Measurements from ENCODE around the gene OR6B2. TPM values are rescaled to one million over a fixed set of nuclear protein-coding genes. Genes with fewer than 3 reads are reported as not detected.

Gene OR6B2
- total RNA-seq (2013), result not detected
- polyA plus RNA-seq (not detected), polyA minus RNA-seq (not detected in 2 replicates), total RNA-seq (0 to 0.12 (median 0) reads per million in 11 experiments)

- H3K4me1 Mint-ChIP-seq, result no peaks in the 10 kb centered on the region
Measured at GRCh38 chr2:240030379-240031094, at the start of gene OR6B2. OR6B2 (minus strand) TSS chr2:240030429; CDS start chr2:240030429, 0 bp downstream.

GRCh38 chr2:240078631-240079030, 48.4 kb upstream of the OR6B2 start:
- Histone ChIP-seq H2AFZ (ENCODE audit: insufficient read depth, low read depth, low read length, poor library complexity, severe bottlenecking) (no peak overlapping the region), H3K4me2 (replicated peaks; ENCODE audit: extremely low read depth, low read length, poor library complexity, severe bottlenecking) (no peak overlapping the region), H3K79me2 (ENCODE audit: insufficient read depth, low read length) (no peaks in the 10 kb centered on the region), H4K20me1 (ENCODE audit: insufficient read depth, low read length) (no peaks in the 10 kb centered on the region), H3K9ac (ENCODE audit: insufficient read depth, low read length, poor library complexity, severe bottlenecking) (no peak overlapping the region), H3K27me3 (ENCODE audit: control insufficient read depth in 2 of 2, insufficient read depth in 2 of 2, low read length in 2 of 2) (peaks cover 0 to 3% of the 10 kb centered on the region in 2 donors), H3K9me3 (replicated peaks in 1 of 2; ENCODE audit: control insufficient read depth in 1 of 2, insufficient read depth in 1 of 2, low read length in 2 of 2) (peaks cover 0 to 5% of the 10 kb centered on the region in 2 donors), H3K4me1 (ENCODE audit: control insufficient read depth in 1 of 2, insufficient read depth in 2 of 2, low read length in 2 of 2) (no peaks in the 10 kb centered on the region), H3K36me3 (replicated peaks in 1 of 2; ENCODE audit: control insufficient read depth in 1 of 2, insufficient read depth in 2 of 2, low read length in 2 of 2) (no peaks in the 10 kb centered on the region), H3K4me3 (replicated peaks in 1 of 3; ENCODE audit: low read depth in 2 of 3, low read length in 3 of 3) (no peak overlapping the region), H3K27ac (ENCODE audit: low read depth in 1 of 2, low read length in 2 of 2) (no peak overlapping the region)
- Mint-ChIP-seq H3K36me3 (no peaks in the 10 kb centered on the region), H3K4me3 (no peak overlapping the region), H3K4me1 (no peaks in the 10 kb centered on the region), H3K9me3 (peaks cover 3 to 20% (median 12%) of the 10 kb centered on the region in 7 donors), H3K27me3 (ENCODE audit: low read depth in 3 of 3) (peaks cover 5 to 13% (median 6%) of the 10 kb centered on the region in 3 donors), H3K27ac (no peak overlapping the region)
- intact Hi-C loops (cut with micrococcal nuclease), result no loop called here
- no peak for TF ChIP-seq CTCF (IDR thresholded peaks at IDR 0.05)
- WGBS (ENCODE audit: insufficient coverage), result no CpG with 5 or more reads among the region's 2 CpGs
- DNase-seq, result no peak

More at GRCh38 chr2:240030379-240031094, at the start of gene OR6B2:
- intact Hi-C loops (cut with micrococcal nuclease), result no loop called here
- H3K9ac ChIP-seq (ENCODE audit: insufficient read depth, low read length, poor library complexity, severe bottlenecking), result no peak within 1 kb of the TSS
- no peak within 1 kb of the TSS for H3K27ac ChIP-seq (ENCODE audit: low read depth in 1 of 2, low read length in 2 of 2)
- H4K20me1 ChIP-seq (ENCODE audit: insufficient read depth, low read length), result no peaks in the 10 kb centered on the region
- no peaks in the 10 kb centered on the region for H3K9me3 ChIP-seq (replicated peaks in 1 of 2; ENCODE audit: control insufficient read depth in 1 of 2, insufficient read depth in 1 of 2, low read length in 2 of 2)
- no peak for TF ChIP-seq CTCF (IDR thresholded peaks at IDR 0.05)
- Mint-ChIP-seq H3K9me3 (peaks cover 0 to 2% (median 0%) of the 10 kb centered on the region in 7 donors), H3K4me3 (no peak within 1 kb of the TSS), H3K36me3 (no peaks in the 10 kb centered on the region), H3K27ac (no peak within 1 kb of the TSS), H3K27me3 (ENCODE audit: low read depth in 3 of 3) (peaks cover 2 to 23% (median 11%) of the 10 kb centered on the region in 3 donors)
- DNase-seq, result no peak
- H3K4me3 ChIP-seq (replicated peaks in 1 of 3; ENCODE audit: low read depth in 2 of 3, low read length in 3 of 3), result no peak within 1 kb of the TSS
- no peaks in the 10 kb centered on the region for H3K36me3 ChIP-seq (replicated peaks in 1 of 2; ENCODE audit: control insufficient read depth in 1 of 2, insufficient read depth in 2 of 2, low read length in 2 of 2)
- WGBS (ENCODE audit: insufficient coverage), result 73% methylated on average over 6 of the region's 6 CpGs
- peaks cover 0 to 16% of the 10 kb centered on the region in 2 donors for H3K27me3 ChIP-seq (ENCODE audit: control insufficient read depth in 2 of 2, insufficient read depth in 2 of 2, low read length in 2 of 2)
- H3K4me2 ChIP-seq (replicated peaks; ENCODE audit: extremely low read depth, low read length, poor library complexity, severe bottlenecking), result no peak within 1 kb of the TSS
- no peak within 1 kb of the TSS for H2AFZ ChIP-seq (ENCODE audit: insufficient read depth, low read depth, low read length, poor library complexity, severe bottlenecking)
- H3K79me2 ChIP-seq (ENCODE audit: insufficient read depth, low read length), result no peaks in the 10 kb centered on the region
- peaks cover 0 to 4% of the 10 kb centered on the region in 2 donors for H3K4me1 ChIP-seq (ENCODE audit: control insufficient read depth in 1 of 2, insufficient read depth in 2 of 2, low read length in 2 of 2)
